ENCODE data around the gene TOGARAM2.

GRCh38 chr2:29071032-29071975, 90.2 kb downstream of the TOGARAM2 start:
- TF ChIP-seq SMC3 (IDR thresholded peaks at IDR 0.05; ENCODE audit: borderline replicate concordance, low read length) (no peak), GABPA (IDR thresholded peaks at IDR 0.05; ENCODE audit: low read depth) (no peak), POLR2AphosphoS5 (IDR thresholded peaks at IDR 0.05; ENCODE audit: low read length) (no peak), MYC (IDR thresholded peaks at IDR 0.05; ENCODE audit: insufficient read depth, insufficient read length, insufficient replicate concordance, low read length, severe bottlenecking) (no peak), CBX5 (IDR thresholded peaks at IDR 0.05; ENCODE audit: low read depth) (no peak), EZH2 (IDR thresholded peaks at IDR 0.05; ENCODE audit: borderline replicate concordance, control insufficient read depth, low read depth, low read length) (no peak), CTCF (IDR thresholded peaks at IDR 0.05 in 2 of 3, conservative IDR thresholded peaks at IDR 0.05 in 1 of 3; ENCODE audit: control insufficient read depth in 2 of 3, extremely low read depth in 1 of 3, insufficient read depth in 1 of 3, low read depth in 3 of 3, low read length in 3 of 3) (no peak), SREBF2 (IDR thresholded peaks at IDR 0.05; ENCODE audit: low read length) (no peak), POLR2A (IDR thresholded peaks at IDR 0.05; ENCODE audit: low read depth, low read length) (no peak), SKIL (IDR thresholded peaks at IDR 0.05; ENCODE audit: low read depth, poor library complexity, severe bottlenecking) (no peak), MAX (IDR thresholded peaks at IDR 0.05; ENCODE audit: low read depth, low read length) (no peak)
